Islet precursor cell (in vitro differentiated cells): Measurements from ENCODE around the gene DDX41.

ENCODE experiments used
- DNase-seq: peaks from one replicate; pipeline ENCODE4 v3.0.0-alpha.2; 2018

The DDX41 gene

DNA sequence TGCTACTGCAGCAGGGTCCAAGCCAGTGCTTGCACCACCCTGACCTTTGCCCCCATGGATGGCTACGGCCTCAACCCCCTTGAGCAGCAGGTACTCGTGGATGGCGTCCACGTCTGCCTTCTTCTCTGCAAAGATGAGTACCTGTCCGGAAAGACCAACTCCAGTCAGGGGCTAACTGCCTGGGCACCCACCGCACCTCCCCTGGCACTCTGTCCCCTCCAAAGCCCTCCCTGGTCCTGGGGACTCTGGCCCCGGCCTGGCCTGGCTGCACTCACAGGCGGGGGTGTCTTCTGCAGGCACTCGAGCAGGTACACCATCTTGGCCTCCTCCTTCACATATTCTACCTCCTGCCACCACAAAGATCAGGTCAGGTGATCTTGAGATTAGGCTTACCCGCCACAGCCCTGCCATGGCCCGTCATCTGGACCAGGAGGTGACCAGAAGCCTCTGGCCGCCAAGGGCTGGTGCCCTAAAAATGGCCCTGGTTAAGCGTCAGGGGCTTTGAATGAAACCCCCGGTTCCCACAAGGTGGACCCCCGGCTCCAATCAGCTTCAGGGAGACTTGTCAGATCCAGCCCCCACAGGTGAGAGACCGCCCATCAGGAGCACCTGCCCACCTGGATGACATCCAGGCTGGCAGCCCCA is 3.9 kb downstream of the DDX41 start:
- DNase-seq: no peak

- no peak for DNase-seq
These were observed 4.7 kb downstream of the DDX41 start for GRCh38 chr5:177511796-177512675.

- no peak for DNase-seq
These were observed 5.6 kb downstream of the DDX41 start for GRCh38 chr5:177511181-177511580.

DNA sequence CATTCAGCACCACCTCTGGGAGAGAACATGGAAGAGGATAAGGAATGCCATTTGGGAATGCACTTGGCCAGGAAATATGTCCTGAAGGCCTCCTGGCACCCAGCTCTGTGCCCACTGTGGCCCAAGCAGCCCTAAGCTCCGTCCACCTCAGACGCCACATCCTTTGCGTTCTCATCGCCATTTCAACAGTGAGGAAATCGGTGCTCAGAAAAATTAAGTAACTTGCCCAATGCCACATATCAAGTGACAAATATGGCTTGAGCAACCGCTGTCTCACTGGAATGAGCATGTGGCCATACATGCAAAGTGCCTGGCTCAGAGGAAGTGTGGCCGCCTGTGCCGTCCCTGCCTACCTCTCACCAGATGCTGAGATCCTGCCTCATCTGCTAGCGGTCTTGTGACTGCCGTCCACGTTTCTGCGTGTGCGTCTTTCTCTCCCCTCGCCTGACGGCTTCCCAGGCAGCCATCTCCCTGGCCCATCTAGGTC is 6.2 kb downstream of the DDX41 start:
- no peak for DNase-seq

DNA sequence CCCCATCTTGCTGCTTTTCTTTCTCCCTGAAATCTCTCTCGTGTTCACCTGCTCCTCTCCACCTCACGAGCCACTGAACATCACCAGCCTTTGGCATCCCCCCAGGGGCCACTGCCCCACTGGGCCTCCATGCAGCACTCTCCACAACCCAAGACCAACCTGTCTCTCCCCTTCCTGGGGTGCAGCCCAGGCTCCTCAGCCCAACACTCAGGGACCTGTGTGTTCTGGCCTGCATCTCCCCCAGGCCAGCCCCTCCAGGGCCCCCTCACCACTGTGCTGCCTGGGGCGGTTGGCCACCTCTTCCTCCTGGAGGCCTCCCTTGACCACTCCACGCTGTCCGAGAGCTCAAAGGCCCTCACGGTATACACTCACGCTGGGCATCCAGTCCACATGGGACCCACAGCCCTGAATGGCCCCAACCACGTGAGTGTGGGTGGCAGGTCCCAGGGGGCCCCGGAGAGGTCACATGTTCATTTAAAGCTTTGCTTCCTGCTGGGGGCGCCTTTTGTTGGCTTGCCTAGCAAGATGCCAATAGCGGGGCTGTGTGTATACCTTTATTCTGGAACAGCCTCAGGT is 6.7 kb downstream of the DDX41 start:
- no peak for DNase-seq

- DNase-seq: no peak
These were observed 7.3 kb downstream of the DDX41 start, which contains the start of gene DOK3 for GRCh38 chr5:177509381-177509951. DOK3 (minus strand) TSS chr5:177509826; CDS start chr5:177509540, 286 bp downstream.

DNA sequence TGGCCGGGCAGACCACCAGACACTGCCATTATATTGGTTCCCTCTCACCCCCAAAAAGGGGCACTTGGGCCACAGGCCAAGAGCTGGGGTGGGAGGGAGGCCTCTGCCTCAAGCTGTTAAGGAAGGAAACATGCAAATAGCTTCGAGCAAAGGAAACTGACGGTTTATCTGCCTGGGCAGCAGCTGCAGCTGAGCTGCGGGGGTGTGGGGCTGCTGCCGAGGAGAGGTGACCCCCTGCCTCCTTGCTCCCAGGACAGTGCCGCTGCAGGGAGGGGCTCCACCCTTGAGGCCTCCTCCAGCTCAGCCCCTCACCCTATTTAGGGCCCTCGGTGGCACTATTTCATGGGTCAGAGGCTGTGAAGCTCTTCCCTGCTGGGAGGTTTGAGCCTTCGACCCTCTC is 7.9 kb downstream of the DDX41 start:
- no peak for DNase-seq

GRCh38 chr5:177508221-177508611 is 8.5 kb downstream of the DDX41 start:
- DNase-seq: no peak

DNA sequence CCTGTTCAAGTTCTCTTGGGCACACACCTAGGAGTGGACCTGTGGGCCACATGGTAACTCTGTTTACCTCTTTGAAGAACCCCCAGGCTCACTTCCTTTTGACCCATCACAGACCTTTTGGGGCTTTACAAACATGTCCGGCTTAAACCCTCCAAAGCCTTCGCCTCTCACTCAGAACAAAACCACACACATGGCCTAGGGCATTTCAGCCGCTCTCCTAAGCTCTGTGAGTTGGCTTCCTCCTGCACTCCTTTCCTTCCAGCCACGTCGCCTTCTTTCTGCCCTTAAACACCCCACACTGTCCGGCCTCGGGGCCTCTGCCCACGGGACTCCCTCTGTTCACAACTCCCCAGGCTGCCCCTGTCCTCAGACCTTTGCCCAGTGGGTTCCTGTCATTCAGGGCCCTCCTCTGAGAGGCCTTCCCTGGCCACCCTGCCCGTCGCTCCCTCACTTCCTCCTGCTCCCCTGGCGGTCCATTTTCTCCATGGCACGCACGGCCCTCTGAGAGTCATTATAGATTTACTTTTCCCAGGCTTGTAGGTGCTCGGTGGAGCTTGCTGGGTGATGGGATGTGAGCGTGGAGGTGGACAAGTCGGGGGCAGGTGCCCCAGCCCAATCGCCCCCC is 9.1 kb downstream of the DDX41 start:
- DNase-seq: no peak

GRCh38 chr5:177507165-177507564 is 9.6 kb downstream of the DDX41 start:
- no peak for DNase-seq

- DNase-seq: no peak
These were observed 11.7 kb downstream of the DDX41 start for GRCh38 chr5:177505075-177505474.

DNA sequence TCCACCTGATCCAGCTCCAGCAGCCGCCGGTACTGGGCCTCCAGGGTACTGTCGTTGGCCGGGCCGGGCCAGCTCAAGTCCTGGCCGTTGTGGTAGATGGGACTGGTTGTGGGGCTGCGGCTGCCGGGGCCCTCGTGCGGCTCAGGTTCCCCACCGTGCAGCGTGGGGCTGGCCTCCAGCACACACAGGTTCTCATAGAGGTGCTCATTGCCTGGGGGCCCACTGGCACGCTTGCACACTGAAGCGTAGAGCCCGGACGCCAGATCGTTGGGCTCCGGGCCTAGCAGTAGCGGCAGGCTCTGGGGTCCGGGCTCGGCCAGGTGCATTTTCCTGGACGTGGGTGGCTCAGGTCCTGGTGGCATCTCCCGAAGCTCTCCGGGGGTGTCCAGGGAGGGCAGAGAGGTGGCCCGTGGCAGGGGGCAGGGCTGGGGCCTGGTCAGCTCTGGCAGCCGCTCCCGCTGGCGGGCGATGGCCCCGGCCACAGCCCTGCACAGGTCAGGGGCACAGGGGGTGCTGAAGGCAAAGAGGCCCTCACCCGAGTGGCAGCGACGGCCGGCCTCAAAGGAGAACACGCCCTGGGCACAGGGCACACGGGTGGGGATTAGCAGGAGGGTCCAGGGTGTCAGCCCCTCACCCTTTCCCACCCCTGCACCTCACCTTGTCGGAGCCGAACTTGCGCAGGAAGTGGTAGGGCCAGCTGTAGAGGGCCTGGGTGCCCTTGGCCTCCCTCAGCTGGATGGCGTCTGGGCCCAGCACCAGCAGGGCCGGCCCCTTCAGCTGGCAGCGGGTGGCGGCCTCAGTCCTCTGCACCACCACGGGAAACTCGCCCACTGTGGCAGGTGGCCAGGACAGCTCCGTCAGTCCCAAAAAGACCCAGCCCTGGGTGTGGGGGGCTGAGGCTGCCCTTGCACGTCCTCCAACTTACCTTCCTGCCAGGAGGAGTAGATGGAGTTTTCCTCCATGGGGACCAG is 12.4 kb downstream of the DDX41 start:
- DNase-seq: no peak

DNA sequence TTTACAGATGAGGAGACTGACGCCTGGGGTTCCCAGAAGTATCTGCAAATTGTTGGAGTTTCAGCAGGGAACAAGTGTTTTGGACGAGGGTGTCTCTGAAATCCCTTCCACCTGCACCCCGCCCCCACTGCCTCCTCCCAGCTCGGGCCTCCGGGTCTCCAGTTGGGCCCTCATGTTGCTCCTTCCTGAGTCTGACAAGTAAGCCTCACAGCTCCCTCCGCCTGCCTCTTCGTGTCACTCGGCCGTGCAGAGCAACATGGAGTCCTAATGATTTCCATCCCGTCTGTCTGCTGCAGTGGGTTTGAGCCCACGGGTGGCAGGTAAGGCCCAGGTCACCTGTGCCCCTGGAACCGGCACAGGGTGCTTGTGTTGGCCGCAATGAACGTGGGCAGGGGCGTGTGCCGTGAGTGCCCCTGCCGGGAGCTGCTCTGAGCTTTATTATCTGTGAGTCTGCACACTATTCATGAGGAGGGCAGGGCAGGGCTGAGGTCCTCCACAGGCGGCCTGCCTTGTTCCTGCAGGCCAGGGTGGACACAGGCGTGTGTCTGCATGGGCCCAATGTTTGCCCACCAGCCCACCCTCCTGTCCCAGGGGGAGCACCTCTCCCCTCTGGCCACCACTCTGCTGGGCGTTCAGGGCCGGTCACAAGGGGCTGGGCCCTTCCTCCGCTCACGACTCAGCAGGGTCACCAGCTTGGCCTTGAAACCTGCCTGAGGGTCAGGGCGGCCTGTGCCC is 13.2 kb downstream of the DDX41 start:
- no peak for DNase-seq

GRCh38 chr5:177502886-177503285 is 13.9 kb downstream of the DDX41 start:
- no peak for DNase-seq

GRCh38 chr5:177501874-177502678 is 14.7 kb downstream of the DDX41 start:
- DNase-seq: no peak

DNA sequence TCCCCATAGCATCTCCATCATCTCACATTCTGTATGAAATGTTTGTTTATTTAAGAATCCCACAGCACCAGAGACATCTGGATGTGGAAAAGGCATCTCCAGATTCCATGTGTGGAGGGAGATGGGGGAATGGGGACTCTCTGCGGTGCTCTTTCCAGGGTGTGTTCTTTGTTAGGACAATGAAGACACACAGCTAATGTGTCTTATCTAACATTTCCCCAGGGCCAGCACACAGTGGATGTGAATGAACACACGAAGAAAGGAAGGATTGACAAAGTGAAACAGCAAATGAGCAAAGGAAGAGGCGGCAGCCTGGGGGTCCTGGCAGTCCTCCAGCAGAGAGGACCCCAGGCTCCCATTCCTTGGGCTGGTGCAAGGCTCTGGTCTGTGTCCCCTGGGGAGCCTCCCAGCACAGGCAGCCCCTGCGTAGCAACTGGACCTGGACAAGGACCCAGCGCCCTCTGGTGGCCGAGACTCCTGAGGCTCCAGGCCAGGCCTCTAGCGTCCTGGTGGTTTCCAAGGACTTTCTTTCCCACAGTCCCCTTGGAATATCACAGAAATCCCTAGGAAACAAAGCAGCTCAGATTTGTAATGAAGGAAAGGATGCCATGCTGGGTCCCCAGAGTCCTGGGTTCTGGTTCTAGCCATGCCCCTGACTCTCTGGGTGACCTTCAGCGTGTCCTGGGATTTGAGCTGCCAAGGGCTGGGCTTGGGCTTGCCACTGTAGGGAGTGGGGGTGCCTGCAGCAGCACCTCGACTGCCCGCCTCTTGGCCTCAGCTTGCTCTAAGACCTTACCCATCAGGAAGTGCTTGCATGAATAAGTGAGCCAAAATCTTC is 15.9 kb downstream of the DDX41 start:
- DNase-seq: peak; percentile 96

- DNase-seq: no peak
These were observed 16.9 kb downstream of the DDX41 start for GRCh38 chr5:177499842-177500241.

DNA sequence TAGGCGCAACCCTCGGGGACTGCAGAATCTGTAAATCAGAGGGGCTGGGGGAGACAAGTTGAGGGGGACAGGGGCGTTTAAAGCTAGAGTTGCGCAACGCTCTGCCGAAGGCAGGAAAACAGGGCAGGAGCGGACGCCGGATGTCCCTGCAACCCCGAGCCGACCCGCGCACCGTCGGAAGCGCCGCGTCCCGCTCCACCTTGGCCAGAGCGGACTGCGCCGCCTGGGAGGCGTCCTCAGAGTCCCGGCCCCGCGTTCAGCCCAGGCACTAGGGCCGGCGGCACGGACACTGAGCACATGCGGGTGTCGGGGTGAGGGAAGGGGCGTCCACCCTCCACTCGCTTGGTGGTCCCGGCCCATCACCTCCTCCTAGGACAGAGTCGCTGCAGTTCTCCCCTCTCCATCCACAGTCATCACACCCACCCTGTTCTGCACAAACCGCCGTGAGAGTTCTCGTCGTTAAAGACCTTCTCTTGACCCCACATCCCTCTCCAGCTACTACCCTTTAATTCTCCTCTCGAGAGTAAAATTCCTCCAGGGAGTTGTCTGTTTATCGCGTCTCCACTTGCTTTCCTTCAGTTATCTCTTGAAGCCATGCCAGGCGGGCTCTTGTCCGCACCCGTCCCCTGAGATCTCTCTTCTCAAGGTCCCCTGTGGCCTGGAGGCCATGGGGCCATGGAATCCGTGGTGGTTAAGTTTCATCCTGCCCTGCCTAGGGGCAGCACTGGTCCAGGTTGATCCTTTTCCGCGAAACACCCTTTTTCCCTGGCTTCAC is 18.6 kb downstream of the DDX41 start:
- DNase-seq: no peak
